Measurements from ENCODE around the gene UMAD1. TPM values are rescaled to one million over a fixed set of nuclear protein-coding genes. Genes with fewer than 3 reads are reported as not detected.
A peak's percentile ranks its signal among the peaks of the same experiment; 100 is the strongest.

UMAD1 gene
- total and polyA plus RNA-seq, 2 of the 13 experiments (the other 11 are each of a cell fraction or from before 2014, with no cell fraction given), result 16.8 to 17.6 TPM

GRCh38 chr7:7699970-7700369 is 59.4 kb downstream of the UMAD1 start:
- no peaks in the 10 kb centered on the region for H3K36me3 ChIP-seq (replicated peaks in 1 of 2; ENCODE audit: control insufficient read depth in 1 of 2, insufficient read depth in 2 of 2, low read length in 2 of 2)
- no peaks in the 10 kb centered on the region for H3K27me3 ChIP-seq (ENCODE audit: control insufficient read depth in 1 of 2, insufficient read depth in 2 of 2, low read length in 2 of 2)
- no peak overlapping the region for H3K9ac ChIP-seq (ENCODE audit: insufficient read depth, low read depth, low read length)
- H3K9me3 ChIP-seq (ENCODE audit: low read length), result no peaks in the 10 kb centered on the region
- ATAC-seq (no peak), DNase-seq (ENCODE audit: low spot score) (no peak), FAIRE-seq (no peak)
- H3K79me2 ChIP-seq (ENCODE audit: insufficient read depth, low read length), result no peaks in the 10 kb centered on the region
- CTCF ChIA-PET (ENCODE audit: low intra/inter-chr PET ratio, low total read pairs), result no interaction called here
- POLR2A ChIA-PET, result no interaction called here
- no peak overlapping the region for H3K27ac ChIP-seq (ENCODE audit: extremely low read length, insufficient read depth, low read length)
- intact Hi-C loops (cut with micrococcal nuclease; ENCODE audit: unreplicated experiment), result no loop called here
- no TSS peak for BruUV-seq (replicated peaks)
- in situ Hi-C loops (cut with HindIII; ENCODE audit: extremely low pct_ligation_motif_present, low pct_unique_long_range_greater_than_20kb), result no loop called here
- TF ChIP-seq TCF12 (IDR thresholded peaks at IDR 0.05), result no peak
- no peak for TF ChIP-seq TCF12 (CRISPR knock-in tag; IDR thresholded peaks at IDR 0.05)
- TF ChIP-seq ZNF564 (CRISPR knock-in tag; IDR thresholded peaks at IDR 0.05), result peak; percentile 92; the same call in 1 of the 2 replicates
- no peak overlapping the region for H3K4me3 ChIP-seq (replicated peaks in 1 of 3; ENCODE audit: insufficient read depth in 1 of 3, low read depth in 2 of 3, low read length in 3 of 3)
- peaks cover 30% of the 10 kb centered on the region for H3K4me1 ChIP-seq (ENCODE audit: insufficient read depth, low read length)
- no peaks in the 10 kb centered on the region for H4K20me1 ChIP-seq (ENCODE audit: insufficient read depth, low read length)
- H2AFZ ChIP-seq (ENCODE audit: low read length), result no peak overlapping the region
- H3K4me2 ChIP-seq (ENCODE audit: low read depth, low read length), result no peak overlapping the region

GRCh38 chr7:7701527-7701926 is 61.0 kb downstream of the UMAD1 start:
- no peaks in the 10 kb centered on the region for H3K9me3 ChIP-seq (ENCODE audit: low read length)
- CTCF ChIA-PET (ENCODE audit: low intra/inter-chr PET ratio, low total read pairs), result no interaction called here
- H3K4me1 ChIP-seq (ENCODE audit: insufficient read depth, low read length), result peaks cover 22% of the 10 kb centered on the region
- ATAC-seq, result no peak
- TF ChIP-seq ZNF564 (CRISPR knock-in tag; IDR thresholded peaks at IDR 0.05), result no peak
- TF ChIP-seq PREB (CRISPR knock-in tag; IDR thresholded peaks at IDR 0.05), result no peak
- no peak for TF ChIP-seq NFKBIZ (CRISPR knock-in tag; IDR thresholded peaks at IDR 0.05)
- TF ChIP-seq ZNF292 (CRISPR knock-in tag; IDR thresholded peaks at IDR 0.05; ENCODE audit: borderline replicate concordance, low read depth), result no peak
- no peak for TF ChIP-seq TBX2 (CRISPR knock-in tag; IDR thresholded peaks at IDR 0.05; ENCODE audit: borderline replicate concordance)
- TF ChIP-seq ZNF839 (CRISPR knock-in tag; IDR thresholded peaks at IDR 0.05; ENCODE audit: borderline replicate concordance), result no peak
- no peak for TF ChIP-seq SUZ12 (IDR thresholded peaks at IDR 0.05; ENCODE audit: low read depth, low read length)
- TF ChIP-seq MAX (IDR thresholded peaks at IDR 0.05), result no peak
- TF ChIP-seq WIZ (CRISPR knock-in tag; IDR thresholded peaks at IDR 0.05), result no peak
- TF ChIP-seq ZNF616 (CRISPR knock-in tag; IDR thresholded peaks at IDR 0.05; ENCODE audit: low read depth), result no peak
- no peak for TF ChIP-seq PHF8 (CRISPR knock-in tag; IDR thresholded peaks at IDR 0.05)
- no peak for TF ChIP-seq EZH2 (conservative IDR thresholded peaks at IDR 0.05; ENCODE audit: low read depth, low read length)
- no peak for TF ChIP-seq MIER2 (CRISPR knock-in tag; IDR thresholded peaks at IDR 0.05)
- no peak for TF ChIP-seq NBN (conservative IDR thresholded peaks at IDR 0.05)
- no peak for TF ChIP-seq SYNCRIP (IDR thresholded peaks at IDR 0.05; ENCODE audit: insufficient read depth, low read depth, low read length)
- no peak for TF ChIP-seq ZNF614 (CRISPR knock-in tag; IDR thresholded peaks at IDR 0.05; ENCODE audit: borderline replicate concordance)
- no peaks in the 10 kb centered on the region for H4K20me1 ChIP-seq (ENCODE audit: insufficient read depth, low read length)
- H3K36me3 ChIP-seq (replicated peaks in 1 of 2; ENCODE audit: control insufficient read depth in 1 of 2, insufficient read depth in 2 of 2, low read length in 2 of 2), result no peaks in the 10 kb centered on the region
- no peaks in the 10 kb centered on the region for H3K27me3 ChIP-seq (ENCODE audit: control insufficient read depth in 1 of 2, insufficient read depth in 2 of 2, low read length in 2 of 2)
- H2AFZ ChIP-seq (ENCODE audit: low read length), result no peak overlapping the region
- WGBS (ENCODE audit: low lambda C conversion rate), result 92% methylated on average over 1 of the region's 1 CpG
- no peak overlapping the region for H3K4me3 ChIP-seq (replicated peaks in 1 of 3; ENCODE audit: insufficient read depth in 1 of 3, low read depth in 2 of 3, low read length in 3 of 3)
- H3K9ac ChIP-seq (ENCODE audit: insufficient read depth, low read depth, low read length), result no peak overlapping the region
- DNase-seq (ENCODE audit: low spot score), result no peak
- BruUV-seq (replicated peaks), result no TSS peak
- no peaks in the 10 kb centered on the region for H3K79me2 ChIP-seq (ENCODE audit: insufficient read depth, low read length)
- intact Hi-C loops (cut with micrococcal nuclease; ENCODE audit: unreplicated experiment) (no loop called here), in situ Hi-C loops (cut with HindIII; ENCODE audit: extremely low pct_ligation_motif_present, low pct_unique_long_range_greater_than_20kb) (no loop called here)
- no peak for FAIRE-seq
- no peak overlapping the region for H3K27ac ChIP-seq (ENCODE audit: extremely low read length, insufficient read depth, low read length)
- POLR2A ChIA-PET, result no interaction called here
- no peak overlapping the region for H3K4me2 ChIP-seq (ENCODE audit: low read depth, low read length)
